ENCODE results near the gene CLIP4.

CLIP4 gene

DNA sequence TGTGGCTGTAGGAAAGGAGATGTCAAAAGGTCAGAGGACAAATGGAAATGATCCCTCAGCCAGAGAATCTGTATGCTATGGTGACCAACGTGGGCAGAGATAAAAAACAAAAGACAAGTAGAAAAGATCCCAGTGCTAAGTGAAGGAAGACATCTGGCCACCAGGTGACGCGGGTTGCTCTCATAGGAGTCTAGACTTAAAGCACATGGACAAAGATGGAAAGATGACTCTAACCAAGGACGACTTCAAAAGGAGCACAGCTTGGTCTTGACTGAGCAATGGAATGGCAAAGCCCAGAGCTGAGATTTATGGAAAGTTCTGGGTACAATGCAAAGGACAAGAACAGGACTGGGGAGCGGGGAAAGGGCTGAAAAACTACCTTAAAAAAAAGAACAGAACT lies 96.8 kb downstream of the CLIP4 start (continued):
- TF ChIP-seq CSRNP3 (CRISPR knock-in tag; IDR thresholded peaks at IDR 0.05) (no peak), CREB5 (CRISPR knock-in tag; IDR thresholded peaks at IDR 0.05; ENCODE audit: low read depth) (no peak), CSDC2 (CRISPR knock-in tag; IDR thresholded peaks at IDR 0.05) (no peak)

GRCh38 chr2:29213888-29214291 lies 98.7 kb downstream of the CLIP4 start:
- TF ChIP-seq ESRRG (CRISPR knock-in tag; IDR thresholded peaks at IDR 0.05), result no peak
- no peak for TF ChIP-seq TCF4 (CRISPR knock-in tag; IDR thresholded peaks at IDR 0.05; ENCODE audit: borderline replicate concordance)
- TF ChIP-seq ZFP3 (CRISPR knock-in tag; IDR thresholded peaks at IDR 0.05), result no peak
- no peak for TF ChIP-seq ZNF565 (CRISPR knock-in tag; conservative IDR thresholded peaks at IDR 0.05; ENCODE audit: low read depth)
- no peak for TF ChIP-seq TOX (CRISPR knock-in tag; IDR thresholded peaks at IDR 0.05; ENCODE audit: borderline replicate concordance)
- TF ChIP-seq CSRNP3 (CRISPR knock-in tag; IDR thresholded peaks at IDR 0.05), result no peak
- no peak for TF ChIP-seq POU6F1 (CRISPR knock-in tag; IDR thresholded peaks at IDR 0.05; ENCODE audit: borderline replicate concordance, low read depth)
- TF ChIP-seq CREB5 (CRISPR knock-in tag; IDR thresholded peaks at IDR 0.05; ENCODE audit: low read depth), result no peak
- no peak for TF ChIP-seq SNAI2 (CRISPR knock-in tag; IDR thresholded peaks at IDR 0.05)
- TF ChIP-seq ZNF8 (CRISPR knock-in tag; IDR thresholded peaks at IDR 0.05), result no peak
- TF ChIP-seq, protein P1, sequence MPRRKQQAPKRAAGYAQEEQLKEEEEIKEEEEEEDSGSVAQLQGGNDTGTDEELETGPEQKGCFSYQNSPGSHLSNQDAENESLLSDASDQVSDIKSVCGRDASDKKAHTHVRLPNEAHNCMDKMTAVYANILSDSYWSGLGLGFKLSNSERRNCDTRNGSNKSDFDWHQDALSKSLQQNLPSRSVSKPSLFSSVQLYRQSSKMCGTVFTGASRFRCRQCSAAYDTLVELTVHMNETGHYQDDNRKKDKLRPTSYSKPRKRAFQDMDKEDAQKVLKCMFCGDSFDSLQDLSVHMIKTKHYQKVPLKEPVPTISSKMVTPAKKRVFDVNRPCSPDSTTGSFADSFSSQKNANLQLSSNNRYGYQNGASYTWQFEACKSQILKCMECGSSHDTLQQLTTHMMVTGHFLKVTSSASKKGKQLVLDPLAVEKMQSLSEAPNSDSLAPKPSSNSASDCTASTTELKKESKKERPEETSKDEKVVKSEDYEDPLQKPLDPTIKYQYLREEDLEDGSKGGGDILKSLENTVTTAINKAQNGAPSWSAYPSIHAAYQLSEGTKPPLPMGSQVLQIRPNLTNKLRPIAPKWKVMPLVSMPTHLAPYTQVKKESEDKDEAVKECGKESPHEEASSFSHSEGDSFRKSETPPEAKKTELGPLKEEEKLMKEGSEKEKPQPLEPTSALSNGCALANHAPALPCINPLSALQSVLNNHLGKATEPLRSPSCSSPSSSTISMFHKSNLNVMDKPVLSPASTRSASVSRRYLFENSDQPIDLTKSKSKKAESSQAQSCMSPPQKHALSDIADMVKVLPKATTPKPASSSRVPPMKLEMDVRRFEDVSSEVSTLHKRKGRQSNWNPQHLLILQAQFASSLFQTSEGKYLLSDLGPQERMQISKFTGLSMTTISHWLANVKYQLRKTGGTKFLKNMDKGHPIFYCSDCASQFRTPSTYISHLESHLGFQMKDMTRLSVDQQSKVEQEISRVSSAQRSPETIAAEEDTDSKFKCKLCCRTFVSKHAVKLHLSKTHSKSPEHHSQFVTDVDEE (CRISPR knock-in tag; IDR thresholded peaks at IDR 0.05), result no peak
- no peak for TF ChIP-seq PPARA (CRISPR knock-in tag; IDR thresholded peaks at IDR 0.05; ENCODE audit: borderline replicate concordance)
- TF ChIP-seq ARNTL (CRISPR knock-in tag; IDR thresholded peaks at IDR 0.05; ENCODE audit: borderline replicate concordance, low read depth), result no peak
- TF ChIP-seq BACH2 (CRISPR knock-in tag; IDR thresholded peaks at IDR 0.05; ENCODE audit: borderline replicate concordance), result no peak
- no peak for TF ChIP-seq ZC3H10 (CRISPR knock-in tag; IDR thresholded peaks at IDR 0.05)
- peak; percentile 63 for ATAC-seq

DNA sequence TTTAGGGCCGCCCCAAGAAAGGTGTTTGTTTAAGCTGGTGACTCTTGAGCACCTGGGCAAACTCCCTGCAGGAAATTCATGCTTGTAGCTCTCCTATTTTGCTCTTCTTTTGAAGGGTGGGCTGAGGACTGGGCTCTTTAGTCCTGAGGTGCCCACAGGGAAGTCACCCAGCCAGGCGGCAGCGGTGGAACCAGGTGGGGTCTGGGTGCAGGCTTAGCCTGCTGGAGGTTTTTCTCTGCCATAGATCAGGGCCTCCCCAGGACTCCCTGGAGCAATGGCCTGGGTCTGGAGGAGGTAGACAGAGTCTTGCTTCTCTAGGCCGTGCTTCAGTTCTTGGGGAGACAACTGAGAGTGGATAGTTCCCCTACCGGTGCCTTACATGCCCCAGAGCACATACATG lies 99.9 kb downstream of the CLIP4 start:
- TF ChIP-seq TOX (CRISPR knock-in tag; IDR thresholded peaks at IDR 0.05; ENCODE audit: borderline replicate concordance) (no peak), TCF4 (CRISPR knock-in tag; IDR thresholded peaks at IDR 0.05; ENCODE audit: borderline replicate concordance) (no peak), CSRNP3 (CRISPR knock-in tag; IDR thresholded peaks at IDR 0.05) (no peak), ZC3H10 (CRISPR knock-in tag; IDR thresholded peaks at IDR 0.05) (no peak), ZNF70 (CRISPR knock-in tag; IDR thresholded peaks at IDR 0.05) (no peak), ZFP30 (CRISPR knock-in tag; IDR thresholded peaks at IDR 0.05) (no peak), ESRRG (CRISPR knock-in tag; IDR thresholded peaks at IDR 0.05) (no peak), GLIS3 (CRISPR knock-in tag; IDR thresholded peaks at IDR 0.05) (no peak), ARNTL (CRISPR knock-in tag; IDR thresholded peaks at IDR 0.05; ENCODE audit: borderline replicate concordance, low read depth) (no peak), ZFP3 (CRISPR knock-in tag; IDR thresholded peaks at IDR 0.05) (no peak), RARB (CRISPR knock-in tag; IDR thresholded peaks at IDR 0.05) (no peak), CSDC2 (CRISPR knock-in tag; IDR thresholded peaks at IDR 0.05) (no peak), CREB5 (CRISPR knock-in tag; IDR thresholded peaks at IDR 0.05; ENCODE audit: low read depth) (no peak), POU6F1 (CRISPR knock-in tag; IDR thresholded peaks at IDR 0.05; ENCODE audit: borderline replicate concordance, low read depth) (no peak)
- no peak for ATAC-seq

All from SK-N-SH treated with all-trans-retinoic acid at 6 μM for 48 hours (cell line).